Adipocyte (in vitro differentiated cells): Measurements from ENCODE around the gene DACH1.

Source experiments
- DNase-seq: peaks from one replicate; pipeline ENCODE4 v3.0.0-alpha.2; 2015; ENCODE audit warnings: low read depth
- H3K27me3 ChIP-seq: replicated peaks from 2 replicates; pipeline ENCODE4 v1.7.0; 2013; ENCODE audit warnings: mild to moderate bottlenecking, low read length, moderate library complexity; ENCODE audit not compliant: control insufficient read depth, insufficient read depth
- H3K36me3 ChIP-seq: 2 replicates; pipeline ENCODE4 v1.7.0; 2013; ENCODE audit warnings: low read length, mild to moderate bottlenecking, moderate library complexity; ENCODE audit not compliant: control insufficient read depth, insufficient read depth, severe bottlenecking
- H3K4me1 ChIP-seq: 2 replicates; pipeline ENCODE4 v1.7.0; 2013; ENCODE audit warnings: mild to moderate bottlenecking, low read length, moderate library complexity; ENCODE audit not compliant: control insufficient read depth, insufficient read depth
- H3K4me3 ChIP-seq: 2 replicates; pipeline ENCODE4 v1.7.0; 2013; ENCODE audit warnings: mild to moderate bottlenecking, low read length, moderate library complexity
- H3K9ac ChIP-seq: 2 replicates; pipeline ENCODE4 v1.7.0; 2013; ENCODE audit warnings: mild to moderate bottlenecking, low read length, moderate library complexity
- H3K9me3 ChIP-seq: 2 replicates; pipeline ENCODE4 v1.7.0; 2013; ENCODE audit warnings: mild to moderate bottlenecking, low read length, moderate library complexity; ENCODE audit not compliant: control insufficient read depth

Gene DACH1

GRCh38 chr13:71596116-71596515 is 270.9 kb downstream of the DACH1 start:
- no peak for DNase-seq
- Histone ChIP-seq H3K27me3 (no peaks in the 10 kb centered on the region), H3K36me3 (no peaks in the 10 kb centered on the region), H3K4me3 (no peak overlapping the region), H3K9ac (no peak overlapping the region), H3K4me1 (no peaks in the 10 kb centered on the region), H3K9me3 (no peaks in the 10 kb centered on the region)

GRCh38 chr13:71593566-71593965 is 273.4 kb downstream of the DACH1 start:
- Histone ChIP-seq H3K9me3 (no peaks in the 10 kb centered on the region), H3K36me3 (no peaks in the 10 kb centered on the region), H3K4me3 (no peak overlapping the region), H3K9ac (no peak overlapping the region), H3K27me3 (no peaks in the 10 kb centered on the region), H3K4me1 (no peaks in the 10 kb centered on the region)
- DNase-seq: no peak

GRCh38 chr13:71591374-71591773 is 275.6 kb downstream of the DACH1 start:
- H3K4me1 ChIP-seq: no peaks in the 10 kb centered on the region
- no peaks in the 10 kb centered on the region for H3K36me3 ChIP-seq
- H3K4me3 ChIP-seq: no peak overlapping the region
- no peaks in the 10 kb centered on the region for H3K9me3 ChIP-seq
- H3K9ac ChIP-seq: no peak overlapping the region
- DNase-seq: no peak
- H3K27me3 ChIP-seq: no peaks in the 10 kb centered on the region

- H3K36me3 ChIP-seq: no peaks in the 10 kb centered on the region
- no peak overlapping the region for H3K4me3 ChIP-seq
- no peak overlapping the region for H3K9ac ChIP-seq
- H3K9me3 ChIP-seq: no peaks in the 10 kb centered on the region
- H3K4me1 ChIP-seq: no peaks in the 10 kb centered on the region
- no peaks in the 10 kb centered on the region for H3K27me3 ChIP-seq
- DNase-seq: no peak
These were observed 276.3 kb downstream of the DACH1 start for GRCh38 chr13:71590654-71591148.

- Histone ChIP-seq H3K27me3 (no peaks in the 10 kb centered on the region), H3K4me3 (no peak overlapping the region), H3K36me3 (no peaks in the 10 kb centered on the region), H3K4me1 (no peaks in the 10 kb centered on the region), H3K9me3 (no peaks in the 10 kb centered on the region), H3K9ac (no peak overlapping the region)
- no peak for DNase-seq
These were observed 278.0 kb downstream of the DACH1 start for GRCh38 chr13:71589032-71589431.

GRCh38 chr13:71587817-71588216 is 279.2 kb downstream of the DACH1 start:
- Histone ChIP-seq H3K4me3 (no peak overlapping the region), H3K9me3 (no peaks in the 10 kb centered on the region), H3K4me1 (no peaks in the 10 kb centered on the region), H3K27me3 (no peaks in the 10 kb centered on the region), H3K36me3 (no peaks in the 10 kb centered on the region), H3K9ac (no peak overlapping the region)
- no peak for DNase-seq

GRCh38 chr13:71587193-71587592 is 279.8 kb downstream of the DACH1 start:
- no peaks in the 10 kb centered on the region for H3K9me3 ChIP-seq
- no peak overlapping the region for H3K4me3 ChIP-seq
- no peaks in the 10 kb centered on the region for H3K27me3 ChIP-seq
- DNase-seq: no peak
- H3K36me3 ChIP-seq: no peaks in the 10 kb centered on the region
- H3K4me1 ChIP-seq: no peaks in the 10 kb centered on the region
- H3K9ac ChIP-seq: no peak overlapping the region

GRCh38 chr13:71583581-71583980 is 283.4 kb downstream of the DACH1 start:
- Histone ChIP-seq H3K27me3 (no peaks in the 10 kb centered on the region), H3K36me3 (no peaks in the 10 kb centered on the region), H3K4me3 (no peak overlapping the region), H3K9ac (no peak overlapping the region), H3K9me3 (no peaks in the 10 kb centered on the region), H3K4me1 (no peaks in the 10 kb centered on the region)
- DNase-seq: no peak

- Histone ChIP-seq H3K36me3 (no peaks in the 10 kb centered on the region), H3K9me3 (no peaks in the 10 kb centered on the region), H3K9ac (no peak overlapping the region), H3K27me3 (no peaks in the 10 kb centered on the region), H3K4me3 (no peak overlapping the region), H3K4me1 (no peaks in the 10 kb centered on the region)
- no peak for DNase-seq
These were observed 286.4 kb downstream of the DACH1 start for GRCh38 chr13:71580614-71581013.

GRCh38 chr13:71578048-71578447 is 289.0 kb downstream of the DACH1 start:
- no peak for DNase-seq
- Histone ChIP-seq H3K36me3 (no peaks in the 10 kb centered on the region), H3K4me3 (no peak overlapping the region), H3K27me3 (no peaks in the 10 kb centered on the region), H3K4me1 (no peaks in the 10 kb centered on the region), H3K9me3 (no peaks in the 10 kb centered on the region), H3K9ac (no peak overlapping the region)

- no peaks in the 10 kb centered on the region for H3K27me3 ChIP-seq
These were observed 289.9 kb downstream of the DACH1 start for GRCh38 chr13:71577127-71577526.

GRCh38 chr13:71576571-71576970 is 290.4 kb downstream of the DACH1 start:
- Histone ChIP-seq H3K4me3 (no peak overlapping the region), H3K9me3 (no peaks in the 10 kb centered on the region), H3K9ac (no peak overlapping the region), H3K27me3 (no peaks in the 10 kb centered on the region), H3K36me3 (no peaks in the 10 kb centered on the region), H3K4me1 (no peaks in the 10 kb centered on the region)
- DNase-seq: no peak

More at GRCh38 chr13:71577127-71577526, 289.9 kb downstream of the DACH1 start:
- H3K9ac ChIP-seq: no peak overlapping the region
- no peaks in the 10 kb centered on the region for H3K36me3 ChIP-seq
- no peak overlapping the region for H3K4me3 ChIP-seq
- DNase-seq: no peak
- H3K4me1 ChIP-seq: no peaks in the 10 kb centered on the region
- no peaks in the 10 kb centered on the region for H3K9me3 ChIP-seq
